GM13977 (cell line): ENCODE measurements around the gene TUFT1.

Experiments
- DNase-seq: peaks from one replicate; pipeline ENCODE4 v3.0.0; 2012; ENCODE audit warnings: low spot score
- CTCF ChIP-seq: IDR thresholded peaks from 2 replicates; pipeline ENCODE4 v1.5.1; 2012; ENCODE audit warnings: mild to moderate bottlenecking, control low read depth; ENCODE audit not compliant: insufficient read depth; ENCODE audit errors: extremely low read depth, missing control alignments
- in situ Hi-C: fragments of 300-500 bp; cut with MboI; formaldehyde crosslinking; loops from one replicate; pipeline ENCODE4 v1.12.0; 2022; ENCODE audit warnings: low sequenced_read_pairs, low pct_unique_long_range_greater_than_20kb, mixed read lengths, inconsistent platforms; ENCODE audit not compliant: unreplicated experiment

The TUFT1 gene, protein sequence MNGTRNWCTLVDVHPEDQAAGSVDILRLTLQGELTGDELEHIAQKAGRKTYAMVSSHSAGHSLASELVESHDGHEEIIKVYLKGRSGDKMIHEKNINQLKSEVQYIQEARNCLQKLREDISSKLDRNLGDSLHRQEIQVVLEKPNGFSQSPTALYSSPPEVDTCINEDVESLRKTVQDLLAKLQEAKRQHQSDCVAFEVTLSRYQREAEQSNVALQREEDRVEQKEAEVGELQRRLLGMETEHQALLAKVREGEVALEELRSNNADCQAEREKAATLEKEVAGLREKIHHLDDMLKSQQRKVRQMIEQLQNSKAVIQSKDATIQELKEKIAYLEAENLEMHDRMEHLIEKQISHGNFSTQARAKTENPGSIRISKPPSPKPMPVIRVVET

GRCh38 chr1:151540021-151540981 lies at the start of gene TUFT1:
Gene TUFT1, plus strand, starts transcription at chr1:151540309. Its CDS starts 58 bp downstream, at chr1:151540367.
- DNase-seq: peak; percentile 91
- in situ Hi-C loops: no loop called here
- TF ChIP-seq CTCF: no peak

DNA sequence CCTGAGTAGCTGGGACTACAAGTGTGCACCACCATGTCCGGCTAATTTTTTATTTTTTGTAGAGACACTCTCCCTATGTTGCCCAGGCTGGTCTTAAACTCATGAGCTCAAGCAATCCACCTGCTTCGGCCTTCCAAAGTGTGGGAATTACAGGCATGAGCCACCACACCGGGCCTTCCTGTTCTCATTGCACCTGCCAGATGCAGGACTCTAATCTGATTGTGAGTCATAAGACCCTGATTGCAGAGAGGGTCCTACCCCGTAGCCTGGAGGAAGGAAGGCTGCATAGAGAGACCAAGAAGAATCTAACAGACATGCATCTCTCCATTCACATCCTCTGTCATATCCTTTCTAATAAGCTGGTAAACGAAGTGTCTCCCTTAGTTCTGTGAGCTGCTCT lies 48.5 kb upstream of the TUFT1 start:
- TF ChIP-seq CTCF: no peak
- DNase-seq: no peak
- in situ Hi-C loops: no loop called here

GRCh38 chr1:151492120-151492519 lies 48.0 kb upstream of the TUFT1 start:
- in situ Hi-C loops: no loop called here
- no peak for DNase-seq
- no peak for TF ChIP-seq CTCF

DNA sequence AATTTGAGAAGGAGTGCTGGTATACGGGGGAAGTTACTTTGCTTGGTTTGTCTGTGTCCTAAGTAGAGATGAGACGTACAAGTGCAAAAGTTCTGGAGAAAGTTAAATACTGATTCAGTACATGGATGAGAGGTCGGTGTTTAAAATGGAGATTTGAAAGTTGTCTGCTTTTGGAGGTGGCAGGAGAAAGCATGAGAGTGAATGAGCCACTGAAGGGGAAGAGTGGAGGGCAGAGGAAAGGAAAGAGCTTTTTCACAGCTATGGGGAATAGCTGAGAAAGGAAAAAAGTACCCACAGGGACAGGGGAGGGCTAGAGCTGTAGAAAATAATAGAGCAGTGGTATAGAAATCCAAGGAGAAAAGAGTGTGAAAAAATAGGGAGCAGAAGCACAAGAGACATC lies 47.1 kb upstream of the TUFT1 start:
- DNase-seq: no peak
- in situ Hi-C loops: no loop called here
- TF ChIP-seq CTCF: no peak

GRCh38 chr1:151494741-151495281 lies 45.3 kb upstream of the TUFT1 start:
- in situ Hi-C loops: no loop called here
- DNase-seq: peak; percentile 41

More at GRCh38 chr1:151494741-151495281, 45.3 kb upstream of the TUFT1 start:
- TF ChIP-seq CTCF: no peak
